ENCODE measurements around the gene INSR.
"Not testable (repeated sequence)": the region's sequence is repeated elsewhere in the genome, so short reads cannot be mapped to it uniquely, and the experiment has no call there.

The INSR gene

GRCh38 chr19:7188698-7189629 is 105.2 kb downstream of the INSR start:
- no peak for DNase-seq

- DNase-seq, result no peak
These were observed 106.4 kb downstream of the INSR start for GRCh38 chr19:7187605-7188339.

GRCh38 chr19:7182489-7182888 is 111.7 kb downstream of the INSR start:
- no peak for DNase-seq

- DNase-seq, result no peak
These were observed 114.3 kb downstream of the INSR start for GRCh38 chr19:7179917-7180306.

GRCh38 chr19:7177926-7178325 is 116.3 kb downstream of the INSR start:
- no peak for DNase-seq

- no peak for DNase-seq
These were observed 117.4 kb downstream of the INSR start for GRCh38 chr19:7176792-7177191.

GRCh38 chr19:7172794-7173193 is 121.4 kb downstream of the INSR start:
- DNase-seq, result no peak

GRCh38 chr19:7170983-7171382 is 123.2 kb downstream of the INSR start:
- no peak for DNase-seq

- DNase-seq, result no peak
These were observed 125.3 kb downstream of the INSR start for GRCh38 chr19:7168941-7169340.

GRCh38 chr19:7161292-7161691 is 132.9 kb downstream of the INSR start:
- DNase-seq, result no peak

- DNase-seq, result no peak
These were observed 134.9 kb downstream of the INSR start for GRCh38 chr19:7159105-7159933.

GRCh38 chr19:7153022-7153421 is 141.2 kb downstream of the INSR start:
- no peak for DNase-seq

GRCh38 chr19:7152568-7152967 is 141.6 kb downstream of the INSR start:
- no peak for DNase-seq

GRCh38 chr19:7149956-7150705 is 144.1 kb downstream of the INSR start:
- no peak for DNase-seq

- DNase-seq, result not testable (repeated sequence)
These were observed 147.0 kb downstream of the INSR start for GRCh38 chr19:7147119-7147675.

GRCh38 chr19:7146086-7146485 is 148.1 kb downstream of the INSR start:
- not testable (repeated sequence) for DNase-seq

- no peak for DNase-seq
These were observed 148.7 kb downstream of the INSR start for GRCh38 chr19:7145494-7145893.

GRCh38 chr19:7142771-7143170 is 151.4 kb downstream of the INSR start:
- no peak for DNase-seq

- no peak for DNase-seq
These were observed 154.1 kb downstream of the INSR start for GRCh38 chr19:7140137-7140536.

GRCh38 chr19:7139095-7139494 is 155.1 kb downstream of the INSR start:
- no peak for DNase-seq

- no peak for DNase-seq
These were observed 155.8 kb downstream of the INSR start for GRCh38 chr19:7138402-7138801.

- no peak for DNase-seq
These were observed 157.1 kb downstream of the INSR start for GRCh38 chr19:7137120-7137519.
